PC-9 (cell line): Measurements from ENCODE around the gene BCAR3.

Experiments used
- CTCF ChIP-seq: fragments of 200-600 bp; sonication (generic); conservative IDR thresholded peaks from 2 replicates; pipeline ENCODE4 v1.6.1; 2017; ENCODE audit warnings: mixed run types, antibody characterized with exemption, mild to moderate bottlenecking, moderate library complexity
- EZH2 ChIP-seq: fragments of 200-600 bp; sonication (generic); IDR thresholded peaks from 2 replicates; pipeline ENCODE4 v1.8.0; 2017; ENCODE audit warnings: antibody characterized with exemption, low read depth

GRCh38 chr1:93722081-93723031, 40.7 kb upstream of the BCAR3 start:
- TF ChIP-seq CTCF: no peak
- TF ChIP-seq EZH2: no peak
